Retina (tissue), 1 donor: ENCODE data around the gene MAP3K9.
"Not testable (repeated sequence)": the region's sequence is repeated elsewhere in the genome, so short reads cannot be mapped to it uniquely, and the experiment has no call there.

Experiments used
- DNase-seq: peaks from one replicate; pipeline ENCODE4 v3.0.0-alpha.2; 2016

MAP3K9 gene

GRCh38 chr14:70809225-70810219, at the start of gene MAP3K9:
Gene MAP3K9 (minus strand): TSS chr14:70809513. CDS start chr14:70809171, 342 bp downstream.
- DNase-seq: peak; percentile 93

- DNase-seq: no peak
Measured at GRCh38 chr14:70858641-70859040, 49.3 kb upstream of the MAP3K9 start.

- no peak for DNase-seq
Measured at GRCh38 chr14:70857496-70857890, 48.2 kb upstream of the MAP3K9 start.

- no peak for DNase-seq
Measured at GRCh38 chr14:70856851-70857495, 47.7 kb upstream of the MAP3K9 start.

GRCh38 chr14:70855486-70855885, 46.2 kb upstream of the MAP3K9 start:
- DNase-seq: no peak

- not testable (repeated sequence) for DNase-seq
Measured at GRCh38 chr14:70853658-70854057, 44.3 kb upstream of the MAP3K9 start.

- DNase-seq: no peak
Measured at GRCh38 chr14:70847406-70848090, 38.2 kb upstream of the MAP3K9 start.

GRCh38 chr14:70845601-70846000, 36.3 kb upstream of the MAP3K9 start:
- no peak for DNase-seq

- DNase-seq: no peak
Measured at GRCh38 chr14:70842851-70843462, 33.6 kb upstream of the MAP3K9 start.

GRCh38 chr14:70838076-70838475, 28.8 kb upstream of the MAP3K9 start:
- DNase-seq: no peak

- no peak for DNase-seq
Measured at GRCh38 chr14:70836946-70837345, 27.6 kb upstream of the MAP3K9 start.

GRCh38 chr14:70833884-70834283, 24.6 kb upstream of the MAP3K9 start:
- DNase-seq: no peak

- DNase-seq: no peak
Measured at GRCh38 chr14:70832561-70833305, 23.4 kb upstream of the MAP3K9 start.

GRCh38 chr14:70830998-70831781, 21.9 kb upstream of the MAP3K9 start:
- DNase-seq: no peak

- DNase-seq: no peak
Measured at GRCh38 chr14:70828188-70828587, 18.9 kb upstream of the MAP3K9 start.

GRCh38 chr14:70827752-70828151, 18.4 kb upstream of the MAP3K9 start:
- DNase-seq: no peak

GRCh38 chr14:70827347-70827746, 18.0 kb upstream of the MAP3K9 start:
- DNase-seq: no peak

- DNase-seq: peak; percentile 10
Measured at GRCh38 chr14:70823281-70823680, 14.0 kb upstream of the MAP3K9 start.

GRCh38 chr14:70822530-70823185, 13.3 kb upstream of the MAP3K9 start:
- DNase-seq: peak; percentile 79
